ENCODE data around the gene PHACTR3. TPM values are rescaled to one million over a fixed set of nuclear protein-coding genes. Genes with fewer than 3 reads are reported as not detected.

The PHACTR3 gene
- polyA plus RNA-seq, 2 of the 4 experiments (the other 2 are of a cell fraction): not detected

- ChIA-PET POLR2A (no interaction called here), CTCF (no interaction called here)
- DNase-seq (ENCODE audit: low read depth in 1 of 2, low spot score in 1 of 2) (no peak), FAIRE-seq (no peak), ATAC-seq (no peak)
- no peak overlapping the region for H3K4me3 ChIP-seq
- no peak overlapping the region for H3K4me2 ChIP-seq
- no peaks in the 10 kb centered on the region for H3K9me3 ChIP-seq
- 40% methylated on average over 1 of the region's 1 CpG for WGBS (ENCODE audit: missing lambda C conversion rate)
- H3K27ac ChIP-seq: no peak overlapping the region
- no peaks in the 10 kb centered on the region for H3K4me1 ChIP-seq
- TF ChIP-seq HOXB5 (CRISPR knock-in tag; IDR thresholded peaks at IDR 0.05): no peak
These were observed 266.8 kb downstream of the PHACTR3 start for GRCh38 chr20:59871096-59871495.

DNA sequence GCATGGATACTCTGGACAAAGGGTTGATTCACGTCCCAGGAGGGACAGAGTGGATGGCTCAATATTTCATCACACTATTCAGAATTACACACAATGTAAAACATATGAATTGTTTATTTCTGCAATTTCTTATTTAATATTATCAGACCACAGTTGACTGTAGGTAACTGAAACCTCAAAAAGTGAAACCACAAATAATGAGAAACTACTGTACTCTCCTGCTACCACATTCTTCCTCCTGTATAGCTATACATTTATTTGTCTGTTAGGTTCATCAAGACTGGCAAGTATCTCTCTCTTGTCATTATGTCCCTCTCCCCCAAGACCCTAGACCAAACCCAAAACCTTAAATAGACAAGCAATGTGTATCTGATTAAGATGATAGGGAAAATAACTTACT lies 269.1 kb downstream of the PHACTR3 start:
- no peak overlapping the region for H3K4me2 ChIP-seq
- ChIA-PET POLR2A (no interaction called here), CTCF (no interaction called here)
- no peak overlapping the region for H3K27ac ChIP-seq
- FAIRE-seq: no peak
- no peaks in the 10 kb centered on the region for H3K4me1 ChIP-seq
- no peaks in the 10 kb centered on the region for H3K9me3 ChIP-seq
- no peak for DNase-seq (ENCODE audit: low read depth in 1 of 2, low spot score in 1 of 2)
- ATAC-seq: no peak
- TF ChIP-seq CBX2 (IDR thresholded peaks at IDR 0.05; ENCODE audit: borderline replicate concordance, low read depth) (no peak), HOXB5 (CRISPR knock-in tag; IDR thresholded peaks at IDR 0.05) (no peak), BHLHE40 (IDR thresholded peaks at IDR 0.05; ENCODE audit: low read depth, low read length) (no peak), ATOH8 (CRISPR knock-in tag; IDR thresholded peaks at IDR 0.05; ENCODE audit: low read depth) (no peak), MAZ (IDR thresholded peaks at IDR 0.05; ENCODE audit: borderline replicate concordance, low read depth, low read length) (no peak), ZSCAN20 (CRISPR knock-in tag; IDR thresholded peaks at IDR 0.05) (no peak), USF2 (IDR thresholded peaks at IDR 0.05) (no peak), TFCP2L1 (CRISPR knock-in tag; IDR thresholded peaks at IDR 0.05) (no peak), HES2 (IDR thresholded peaks at IDR 0.05) (no peak), EHF (CRISPR knock-in tag; IDR thresholded peaks at IDR 0.05) (no peak), CHD4 (IDR thresholded peaks at IDR 0.05; ENCODE audit: borderline replicate concordance) (no peak), NFE2L2 (conservative IDR thresholded peaks at IDR 0.05; ENCODE audit: low read length) (no peak), POLR2A (IDR thresholded peaks at IDR 0.05; ENCODE audit: low read length) (no peak), HMGXB4 (CRISPR knock-in tag; IDR thresholded peaks at IDR 0.05; ENCODE audit: borderline replicate concordance) (no peak), SREBF2 (IDR thresholded peaks at IDR 0.05) (no peak), ZNF302 (CRISPR knock-in tag; IDR thresholded peaks at IDR 0.05) (no peak), CHD2 (IDR thresholded peaks at IDR 0.05; ENCODE audit: low read length, partially characterized antibody) (no peak), POLR2AphosphoS2 (conservative IDR thresholded peaks at IDR 0.05; ENCODE audit: low read length) (no peak), ZC3H11A (IDR thresholded peaks at IDR 0.05) (no peak)
- no peak overlapping the region for H3K4me3 ChIP-seq
- WGBS (ENCODE audit: missing lambda C conversion rate): 36% methylated on average over 1 of the region's 1 CpG

GRCh38 chr20:59880198-59880597 lies 275.9 kb downstream of the PHACTR3 start:
- 70% methylated on average over 1 of the region's 1 CpG for WGBS (ENCODE audit: missing lambda C conversion rate)
- DNase-seq (ENCODE audit: low read depth in 1 of 2, low spot score in 1 of 2) (no peak), ATAC-seq (no peak), FAIRE-seq (no peak)
- ChIA-PET CTCF (interaction anchor here (0.6 to 1.2 kb wide), 2 partner anchors 30 to 847 kb away, joined by 3 read pairs; no protein-coding TSS in a partner anchor), POLR2A (no interaction called here)
- Histone ChIP-seq H3K9me3 (no peaks in the 10 kb centered on the region), H3K27ac (no peak overlapping the region), H3K4me1 (no peaks in the 10 kb centered on the region), H3K4me2 (no peak overlapping the region), H3K4me3 (no peak overlapping the region)
- TF ChIP-seq HMGXB4 (CRISPR knock-in tag; IDR thresholded peaks at IDR 0.05; ENCODE audit: borderline replicate concordance) (no peak), MAFK (IDR thresholded peaks at IDR 0.05; ENCODE audit: partially characterized antibody) (no peak), ZFP36 (IDR thresholded peaks at IDR 0.05; ENCODE audit: borderline replicate concordance, partially characterized antibody) (no peak)

Measured in A549 (cell line).